Measurements from ENCODE around the gene GMEB2. TPM values are rescaled to one million over a fixed set of nuclear protein-coding genes. Genes with fewer than 3 reads are reported as not detected.

The GMEB2 gene
- total RNA-seq, 1 donor: 10.8 TPM

DNA sequence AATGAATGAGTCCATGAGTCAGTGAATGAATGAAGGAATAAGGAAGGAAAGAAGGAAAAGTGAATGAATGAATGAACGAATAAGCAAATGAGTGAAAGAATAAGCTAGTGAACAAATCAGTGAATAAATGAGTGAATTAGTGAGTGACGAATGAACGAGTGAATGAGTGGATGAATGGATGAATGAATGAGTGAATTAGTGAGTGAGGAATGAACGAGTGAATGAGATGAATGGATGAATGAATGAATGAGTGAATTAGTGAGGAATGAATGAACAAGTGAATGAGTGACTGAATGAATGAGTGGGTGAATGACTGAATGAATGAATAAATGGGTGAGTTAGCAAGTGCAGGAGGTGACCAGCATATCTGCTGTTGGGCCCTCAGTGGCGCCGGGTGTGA, 83.2 kb downstream of the GMEB2 start:
- TF ChIP-seq CTCF (IDR thresholded peaks at IDR 0.05; ENCODE audit: insufficient read depth, low read depth, low read length): no peak
- DNase-seq (ENCODE audit: low read depth): no peak
- no peak overlapping the region for H3K4me3 ChIP-seq (ENCODE audit: low read depth, low read length)

DNA sequence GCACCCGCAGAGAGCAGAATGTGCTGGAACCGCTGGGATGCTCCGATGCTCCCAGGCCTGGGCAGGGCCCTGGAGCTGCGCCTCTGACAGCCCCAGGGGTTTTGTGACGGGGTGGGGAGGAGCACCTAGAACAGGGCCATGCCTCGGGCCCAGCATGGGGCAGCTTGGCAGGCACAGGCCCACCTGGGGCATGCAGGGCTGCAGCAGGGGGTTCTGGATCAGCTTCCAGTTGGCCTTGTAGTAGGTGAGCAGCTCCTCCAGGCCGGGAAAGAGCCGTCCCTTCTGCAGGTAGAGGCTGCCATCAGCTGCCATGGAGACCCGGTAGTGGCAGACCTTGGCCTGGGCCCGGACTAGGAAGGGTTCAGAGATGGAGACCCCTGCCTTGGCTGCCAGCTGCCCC, 83.8 kb downstream of the GMEB2 start:
- DNase-seq (ENCODE audit: low read depth): no peak
- no peak overlapping the region for H3K4me3 ChIP-seq (ENCODE audit: low read depth, low read length)
- TF ChIP-seq CTCF (IDR thresholded peaks at IDR 0.05; ENCODE audit: insufficient read depth, low read depth, low read length): no peak

GRCh38 chr20:63542696-63543095, 84.2 kb downstream of the GMEB2 start:
- TF ChIP-seq CTCF (IDR thresholded peaks at IDR 0.05; ENCODE audit: insufficient read depth, low read depth, low read length): no peak
- no peak overlapping the region for H3K4me3 ChIP-seq (ENCODE audit: low read depth, low read length)
- DNase-seq (ENCODE audit: low read depth): no peak

DNA sequence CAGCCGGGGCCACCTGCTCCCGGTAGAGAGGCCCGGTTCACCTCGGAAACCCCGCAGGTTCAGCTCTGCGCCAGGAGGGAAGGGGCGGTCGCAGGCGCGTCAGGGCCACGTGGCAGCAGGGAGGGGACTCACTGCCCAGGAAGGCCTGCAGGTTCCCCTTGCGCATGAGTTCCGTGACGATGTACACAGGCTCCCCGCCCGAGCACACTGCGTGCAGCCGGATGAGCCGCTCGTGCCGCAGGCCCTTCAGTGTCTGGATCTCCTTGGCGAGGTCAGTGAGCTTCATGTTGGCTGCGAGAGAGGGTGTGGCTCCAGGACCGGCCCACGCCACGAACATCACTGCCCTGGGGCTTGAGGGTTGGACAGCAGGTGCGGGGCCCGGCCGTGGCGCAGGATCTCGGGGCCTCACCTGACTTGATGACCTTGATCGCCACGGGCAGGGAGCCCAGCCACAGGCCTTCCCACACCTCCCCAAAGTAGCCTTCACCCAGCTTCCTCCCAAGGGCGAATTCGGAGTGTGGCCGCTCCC, 84.8 kb downstream of the GMEB2 start:
- DNase-seq (ENCODE audit: low read depth): no peak
- no peak overlapping the region for H3K4me3 ChIP-seq (ENCODE audit: low read depth, low read length)
- no peak for TF ChIP-seq CTCF (IDR thresholded peaks at IDR 0.05; ENCODE audit: insufficient read depth, low read depth, low read length)

- TF ChIP-seq CTCF (IDR thresholded peaks at IDR 0.05; ENCODE audit: insufficient read depth, low read depth, low read length): no peak
- no peak overlapping the region for H3K4me3 ChIP-seq (ENCODE audit: low read depth, low read length)
- DNase-seq (ENCODE audit: low read depth): no peak
Measured at GRCh38 chr20:63541371-63541770, 85.5 kb downstream of the GMEB2 start.

- no peak overlapping the region for H3K4me3 ChIP-seq (ENCODE audit: low read depth, low read length)
- DNase-seq (ENCODE audit: low read depth): no peak
- no peak for TF ChIP-seq CTCF (IDR thresholded peaks at IDR 0.05; ENCODE audit: insufficient read depth, low read depth, low read length)
Measured at GRCh38 chr20:63540417-63541186, 86.3 kb downstream of the GMEB2 start.
